PC-9 (cell line): Measurements from ENCODE around the gene CHST14. TPM values are rescaled to one million over a fixed set of nuclear protein-coding genes. Genes with fewer than 3 reads are reported as not detected.
A peak's percentile ranks its signal among the peaks of the same experiment; 100 is the strongest.

ENCODE experiments used
- BruUV-seq: library from RNA; stranded (reverse); fragments of 400-500 nt; replicated peaks from 2 replicates; lab custom pipeline; 2021; lab: Mats Ljungman, UMichigan
- CTCF ChIA-PET: fragments of 300-600 bp; sonication (Branson Sonifier 250); formaldehyde crosslinking; loops from one replicate; lab custom pipeline; 2022; ENCODE audit warnings: antibody characterized with exemption; lab: Charles Lee
- POLR2A ChIA-PET: fragments of 300-600 bp; sonication (Branson Sonifier 250); formaldehyde crosslinking; loops from one replicate; lab custom pipeline; 2022; ENCODE audit warnings: antibody characterized with exemption; ENCODE audit not compliant: unreplicated experiment; lab: Charles Lee
- DNase-seq, 2 experiments: peaks; one replicate each; pipeline versions ENCODE4 v3.0.0 to v3.0.0-alpha.2; 2015 to 2022; ENCODE audit warnings: mixed read lengths in 1 of 2
- H2AFZ ChIP-seq: fragments of 200-600 bp; sonication (generic); 2 replicates; pipeline ENCODE4 v1.8.1; 2017; ENCODE audit warnings: antibody characterized with exemption
- H3F3A ChIP-seq: fragments of 200-600 bp; sonication (generic); 2 replicates; pipeline ENCODE4 v1.8.1; 2017; ENCODE audit warnings: antibody characterized with exemption, mild to moderate bottlenecking, low read depth; ENCODE audit not compliant: insufficient read depth
- H3K27ac ChIP-seq: fragments of 200-600 bp; sonication (generic); 2 replicates; pipeline ENCODE4 v1.6.1; 2016; ENCODE audit warnings: mixed run types
- H3K27me3 ChIP-seq: fragments of 200-600 bp; sonication (generic); 2 replicates; pipeline ENCODE4 v1.6.1; 2016; ENCODE audit warnings: low read depth, mixed run types; ENCODE audit not compliant: insufficient read depth
- H3K36me3 ChIP-seq: fragments of 200-600 bp; sonication (generic); 2 replicates; pipeline ENCODE4 v1.6.1; 2016; ENCODE audit warnings: low read depth, mixed run types
- H3K4me1 ChIP-seq: fragments of 200-600 bp; sonication (generic); replicated peaks from 2 replicates; pipeline ENCODE4 v1.6.1; 2016; ENCODE audit warnings: mixed run types; ENCODE audit not compliant: insufficient read depth
- H3K4me2 ChIP-seq: fragments of 200-600 bp; sonication (generic); 2 replicates; pipeline ENCODE4 v1.6.1; 2017; ENCODE audit warnings: mixed run types
- H3K4me3 ChIP-seq: fragments of 200-600 bp; sonication (generic); 2 replicates; pipeline ENCODE4 v1.6.1; 2016; ENCODE audit warnings: mixed run types
- H3K79me2 ChIP-seq: fragments of 200-600 bp; sonication (generic); 2 replicates; pipeline ENCODE4 v1.6.1; 2017; ENCODE audit warnings: low read depth, mixed run types
- H3K9me2 ChIP-seq: fragments of 200-600 bp; sonication (generic); 2 replicates; pipeline ENCODE4 v1.8.1; 2017; ENCODE audit warnings: mild to moderate bottlenecking; ENCODE audit not compliant: insufficient read depth
- H3K9me3 ChIP-seq: fragments of 200-600 bp; sonication (generic); 2 replicates; pipeline ENCODE4 v1.8.1; 2016; ENCODE audit warnings: low read depth; ENCODE audit not compliant: insufficient read depth
- H4K20me1 ChIP-seq: fragments of 200-600 bp; sonication (generic); 2 replicates; pipeline ENCODE4 v1.8.1; 2017; ENCODE audit not compliant: insufficient read depth
- EZH2 ChIP-seq: fragments of 200-600 bp; sonication (generic); IDR thresholded peaks from 2 replicates; pipeline ENCODE4 v1.8.0; 2017; ENCODE audit warnings: antibody characterized with exemption, low read depth
- intact Hi-C: fragments of 100-400 bp; cut with micrococcal nuclease; formaldehyde crosslinking; loops from one replicate; pipeline ENCODE4 v1.10.0; 2022; ENCODE audit not compliant: unreplicated experiment
- total RNA-seq: library from RNA; stranded (reverse); gene quantifications from 2 replicates; pipeline ENCODE4 v1.2.3, GENCODE V29; 2021
- TF ChIP-seq, protein P1 (sequence below): fragments of 200-600 bp; sonication (generic); conservative IDR thresholded peaks from 2 replicates; pipeline ENCODE4 v1.6.1; 2017; ENCODE audit warnings: mixed run types, antibody characterized with exemption, mild to moderate bottlenecking, moderate library complexity

Gene CHST14
- total RNA-seq, 1 experiment from 2014 or later, result 34.3 TPM

DNA sequence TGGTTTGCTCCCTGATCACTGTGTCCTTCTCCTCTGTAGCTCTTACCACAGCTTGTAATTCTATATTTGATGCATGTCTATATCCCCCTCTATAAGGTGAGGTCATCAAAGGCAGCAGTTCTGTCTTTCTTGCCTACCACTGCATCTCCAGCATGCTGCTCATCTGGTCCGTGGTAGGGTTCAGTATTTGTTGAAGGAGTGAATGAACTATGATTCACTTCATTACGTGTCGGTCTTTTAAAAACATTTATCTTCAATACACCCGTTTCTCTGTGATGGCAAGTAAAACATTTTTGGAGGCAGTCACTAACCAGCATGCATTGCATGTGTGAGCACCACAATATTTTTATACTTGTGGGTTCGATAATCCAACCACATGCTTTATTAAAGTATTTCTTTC is 27.6 kb downstream of the CHST14 start:
- intact Hi-C loops, result no loop called here
- CTCF ChIA-PET, result no interaction called here
- Histone ChIP-seq H3K4me2 (no peak overlapping the region), H3K27ac (no peak overlapping the region), H3K9me2 (no peaks in the 10 kb centered on the region), H3K79me2 (no peaks in the 10 kb centered on the region), H3K4me3 (no peak overlapping the region), H3K36me3 (no peaks in the 10 kb centered on the region), H3K4me1 (peaks cover 22% of the 10 kb centered on the region), H3K27me3 (no peaks in the 10 kb centered on the region), H4K20me1 (no peaks in the 10 kb centered on the region), H3K9me3 (no peaks in the 10 kb centered on the region), H3F3A (no peaks in the 10 kb centered on the region; the same call in 1 of the 2 replicates), H2AFZ (no peak overlapping the region)
- peak in 1 of 2 experiments; percentile 36 for DNase-seq
- TF ChIP-seq, protein P1, sequence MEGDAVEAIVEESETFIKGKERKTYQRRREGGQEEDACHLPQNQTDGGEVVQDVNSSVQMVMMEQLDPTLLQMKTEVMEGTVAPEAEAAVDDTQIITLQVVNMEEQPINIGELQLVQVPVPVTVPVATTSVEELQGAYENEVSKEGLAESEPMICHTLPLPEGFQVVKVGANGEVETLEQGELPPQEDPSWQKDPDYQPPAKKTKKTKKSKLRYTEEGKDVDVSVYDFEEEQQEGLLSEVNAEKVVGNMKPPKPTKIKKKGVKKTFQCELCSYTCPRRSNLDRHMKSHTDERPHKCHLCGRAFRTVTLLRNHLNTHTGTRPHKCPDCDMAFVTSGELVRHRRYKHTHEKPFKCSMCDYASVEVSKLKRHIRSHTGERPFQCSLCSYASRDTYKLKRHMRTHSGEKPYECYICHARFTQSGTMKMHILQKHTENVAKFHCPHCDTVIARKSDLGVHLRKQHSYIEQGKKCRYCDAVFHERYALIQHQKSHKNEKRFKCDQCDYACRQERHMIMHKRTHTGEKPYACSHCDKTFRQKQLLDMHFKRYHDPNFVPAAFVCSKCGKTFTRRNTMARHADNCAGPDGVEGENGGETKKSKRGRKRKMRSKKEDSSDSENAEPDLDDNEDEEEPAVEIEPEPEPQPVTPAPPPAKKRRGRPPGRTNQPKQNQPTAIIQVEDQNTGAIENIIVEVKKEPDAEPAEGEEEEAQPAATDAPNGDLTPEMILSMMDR, result no peak
- no peak for TF ChIP-seq EZH2
- POLR2A ChIA-PET, result no interaction called here
- no TSS peak for BruUV-seq

DNA sequence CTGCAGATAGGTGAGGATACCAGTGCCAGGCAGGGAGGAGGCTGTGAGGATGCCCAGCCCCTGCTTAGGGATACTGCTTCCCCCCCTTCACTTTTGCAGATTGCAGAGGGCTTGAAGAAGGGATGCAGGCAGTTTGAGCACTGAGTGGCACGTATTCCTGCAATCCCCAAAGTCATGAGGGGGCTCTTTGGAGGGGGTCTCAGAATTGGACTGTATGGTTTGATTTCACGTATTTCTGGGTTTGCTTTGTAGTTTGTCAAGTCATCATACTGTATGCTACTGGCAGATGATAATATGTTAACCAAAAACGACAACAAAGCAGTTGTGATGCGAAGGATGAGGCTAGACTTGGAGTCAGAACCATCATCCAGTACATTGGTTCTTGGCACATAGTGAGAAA is 28.1 kb downstream of the CHST14 start:
- H3K4me3 ChIP-seq, result no peak overlapping the region
- CTCF ChIA-PET, result no interaction called here

DNA sequence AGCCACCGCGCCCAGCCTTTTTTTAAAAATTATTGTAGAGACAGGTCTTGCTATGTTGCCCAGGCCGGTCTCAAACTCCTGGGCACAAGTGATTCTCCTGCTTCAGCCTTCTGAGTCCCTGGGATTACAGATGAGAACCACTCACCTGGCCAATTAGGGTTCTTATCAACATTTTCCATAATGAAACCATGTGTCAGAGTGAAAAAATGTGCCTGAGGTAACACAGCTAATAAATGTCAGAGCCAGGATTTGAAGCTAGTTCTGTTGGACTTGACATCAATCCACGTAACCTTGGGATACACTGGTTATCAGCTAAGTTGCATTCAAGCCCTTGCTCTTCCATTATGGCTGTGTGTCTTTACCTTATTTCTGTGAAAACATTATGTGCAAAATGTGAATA is 29.1 kb downstream of the CHST14 start:
- Histone ChIP-seq H4K20me1 (no peaks in the 10 kb centered on the region), H3K27me3 (no peaks in the 10 kb centered on the region), H3K4me2 (no peak overlapping the region), H2AFZ (no peak overlapping the region), H3K27ac (no peak overlapping the region), H3K36me3 (no peaks in the 10 kb centered on the region), H3K9me2 (no peaks in the 10 kb centered on the region), H3K4me3 (no peak overlapping the region), H3K79me2 (no peaks in the 10 kb centered on the region), H3K9me3 (no peaks in the 10 kb centered on the region), H3F3A (no peaks in the 10 kb centered on the region; the same call in 1 of the 2 replicates), H3K4me1 (peaks cover 15% of the 10 kb centered on the region)
- BruUV-seq, result no TSS peak
- CTCF ChIA-PET, result no interaction called here
- TF ChIP-seq EZH2, result no peak
- TF ChIP-seq, protein P1, result no peak
- DNase-seq, result no peak
- POLR2A ChIA-PET, result interaction anchor here (0.6 kb wide), 1 partner anchor 77 kb away, joined by 4 read pairs; no protein-coding TSS in a partner anchor
- intact Hi-C loops, result no loop called here

More for the DNA sequence above, 28.1 kb downstream of the CHST14 start:
- H3K4me1 ChIP-seq, result peaks cover 17% of the 10 kb centered on the region
- no peak overlapping the region for H2AFZ ChIP-seq
- TF ChIP-seq, protein P1, result no peak
- no peak for TF ChIP-seq EZH2
- no peak overlapping the region for H3K4me2 ChIP-seq
- no peaks in the 10 kb centered on the region for H3K27me3 ChIP-seq
- no TSS peak for BruUV-seq
- H3K79me2 ChIP-seq, result no peaks in the 10 kb centered on the region
- no peak for DNase-seq
- no peaks in the 10 kb centered on the region for H3K9me3 ChIP-seq
- intact Hi-C loops, result no loop called here
- H3K27ac ChIP-seq, result no peak overlapping the region
- H3K36me3 ChIP-seq, result no peaks in the 10 kb centered on the region
- POLR2A ChIA-PET, result no interaction called here
- H3F3A ChIP-seq, result no peaks in the 10 kb centered on the region; the same call in 1 of the 2 replicates
- H3K9me2 ChIP-seq, result no peaks in the 10 kb centered on the region
- H4K20me1 ChIP-seq, result no peaks in the 10 kb centered on the region
